Astrocyte of the spinal cord (primary cell): ENCODE data around the gene MADCAM1.

Experiments
- DNase-seq: peaks from one replicate; pipeline ENCODE4 v3.0.0; 2011; ENCODE audit warnings: low read depth, low spot score
- H3K4me3 ChIP-seq: 2 replicates; pipeline ENCODE4 v1.5.1; 2011; ENCODE audit warnings: low read depth, mild to moderate bottlenecking, low read length, moderate library complexity
- in situ Hi-C: cut with HindIII; loops from 2 replicates; pipeline ENCODE4 v1.10.0; 2017; ENCODE audit warnings: low sequenced_read_pairs
- TF ChIP-seq, protein P1 (sequence below): IDR thresholded peaks from 2 replicates; pipeline ENCODE4 v1.5.1; 2012; ENCODE audit warnings: low read depth, mild to moderate bottlenecking, low read length, inconsistent platforms

The MADCAM1 gene

DNA sequence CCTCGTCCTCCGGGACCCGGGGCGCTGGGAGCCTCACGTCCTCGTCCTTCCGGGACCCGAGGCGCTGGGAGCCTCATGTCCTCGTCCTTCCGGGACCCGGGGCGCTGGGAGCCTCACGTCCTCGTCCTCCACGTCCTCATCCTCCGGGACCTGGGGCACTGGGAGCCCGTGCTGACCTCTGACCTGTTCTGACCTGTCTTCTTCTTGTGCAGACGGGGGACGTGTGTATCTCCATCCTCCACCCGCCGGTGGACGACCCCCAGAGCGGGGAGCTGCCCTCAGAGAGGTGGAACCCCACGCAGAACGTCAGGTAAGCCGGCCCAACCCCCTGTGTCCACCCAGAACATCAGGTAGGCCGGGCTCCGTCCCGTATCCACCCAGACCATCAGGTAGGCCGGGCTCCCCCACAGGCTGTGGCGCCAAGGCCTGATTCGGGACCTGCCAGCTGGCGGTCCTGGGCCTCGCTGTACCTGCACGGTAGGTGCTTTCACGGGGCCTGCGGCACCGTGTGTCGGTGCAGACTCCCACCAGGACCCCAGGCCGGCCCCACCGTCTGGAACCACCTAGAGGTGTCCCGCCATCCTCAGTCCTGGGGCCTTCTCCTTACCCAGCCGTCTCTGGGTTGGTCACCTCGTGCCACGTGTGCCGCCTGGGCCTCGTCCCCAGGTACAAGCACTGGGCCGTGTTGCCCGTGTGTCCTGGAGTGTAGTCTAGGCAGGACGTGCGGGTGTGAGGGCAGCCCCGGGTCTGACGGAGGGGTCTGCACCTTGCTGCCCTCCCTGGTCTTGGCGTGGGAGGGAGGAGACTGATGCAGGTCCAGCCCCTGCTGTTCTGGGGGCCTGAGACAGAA is 40.0 kb downstream of the MADCAM1 start:
- TF ChIP-seq, protein P1, sequence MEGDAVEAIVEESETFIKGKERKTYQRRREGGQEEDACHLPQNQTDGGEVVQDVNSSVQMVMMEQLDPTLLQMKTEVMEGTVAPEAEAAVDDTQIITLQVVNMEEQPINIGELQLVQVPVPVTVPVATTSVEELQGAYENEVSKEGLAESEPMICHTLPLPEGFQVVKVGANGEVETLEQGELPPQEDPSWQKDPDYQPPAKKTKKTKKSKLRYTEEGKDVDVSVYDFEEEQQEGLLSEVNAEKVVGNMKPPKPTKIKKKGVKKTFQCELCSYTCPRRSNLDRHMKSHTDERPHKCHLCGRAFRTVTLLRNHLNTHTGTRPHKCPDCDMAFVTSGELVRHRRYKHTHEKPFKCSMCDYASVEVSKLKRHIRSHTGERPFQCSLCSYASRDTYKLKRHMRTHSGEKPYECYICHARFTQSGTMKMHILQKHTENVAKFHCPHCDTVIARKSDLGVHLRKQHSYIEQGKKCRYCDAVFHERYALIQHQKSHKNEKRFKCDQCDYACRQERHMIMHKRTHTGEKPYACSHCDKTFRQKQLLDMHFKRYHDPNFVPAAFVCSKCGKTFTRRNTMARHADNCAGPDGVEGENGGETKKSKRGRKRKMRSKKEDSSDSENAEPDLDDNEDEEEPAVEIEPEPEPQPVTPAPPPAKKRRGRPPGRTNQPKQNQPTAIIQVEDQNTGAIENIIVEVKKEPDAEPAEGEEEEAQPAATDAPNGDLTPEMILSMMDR: no peak
- H3K4me3 ChIP-seq: no peak overlapping the region
- in situ Hi-C loops: no loop called here
- no peak for DNase-seq

DNA sequence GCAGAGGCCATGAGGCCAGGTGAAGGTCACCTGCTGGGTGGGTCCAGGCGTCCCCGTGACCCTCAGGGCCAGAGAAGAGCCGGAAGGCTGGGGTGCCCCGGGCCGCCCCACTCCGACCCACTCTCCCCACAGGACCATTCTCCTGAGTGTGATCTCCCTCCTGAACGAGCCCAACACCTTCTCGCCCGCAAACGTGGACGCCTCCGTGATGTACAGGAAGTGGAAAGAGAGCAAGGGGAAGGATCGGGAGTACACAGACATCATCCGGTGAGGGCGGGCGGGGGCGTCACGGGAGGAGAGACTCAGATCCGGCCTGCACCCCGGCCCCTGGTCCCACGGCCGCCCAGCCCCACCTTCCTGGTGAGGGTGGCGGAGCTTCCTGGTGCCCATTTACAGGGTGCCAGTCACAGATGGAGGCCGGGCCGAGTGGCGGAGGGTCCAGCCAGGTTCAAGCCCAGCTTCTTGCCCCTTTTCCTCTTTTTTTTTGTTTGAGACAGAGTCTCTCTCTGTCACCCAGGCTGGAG is 40.7 kb downstream of the MADCAM1 start:
- in situ Hi-C loops: no loop called here
- DNase-seq: no peak
- no peak overlapping the region for H3K4me3 ChIP-seq
- TF ChIP-seq, protein P1: no peak

DNA sequence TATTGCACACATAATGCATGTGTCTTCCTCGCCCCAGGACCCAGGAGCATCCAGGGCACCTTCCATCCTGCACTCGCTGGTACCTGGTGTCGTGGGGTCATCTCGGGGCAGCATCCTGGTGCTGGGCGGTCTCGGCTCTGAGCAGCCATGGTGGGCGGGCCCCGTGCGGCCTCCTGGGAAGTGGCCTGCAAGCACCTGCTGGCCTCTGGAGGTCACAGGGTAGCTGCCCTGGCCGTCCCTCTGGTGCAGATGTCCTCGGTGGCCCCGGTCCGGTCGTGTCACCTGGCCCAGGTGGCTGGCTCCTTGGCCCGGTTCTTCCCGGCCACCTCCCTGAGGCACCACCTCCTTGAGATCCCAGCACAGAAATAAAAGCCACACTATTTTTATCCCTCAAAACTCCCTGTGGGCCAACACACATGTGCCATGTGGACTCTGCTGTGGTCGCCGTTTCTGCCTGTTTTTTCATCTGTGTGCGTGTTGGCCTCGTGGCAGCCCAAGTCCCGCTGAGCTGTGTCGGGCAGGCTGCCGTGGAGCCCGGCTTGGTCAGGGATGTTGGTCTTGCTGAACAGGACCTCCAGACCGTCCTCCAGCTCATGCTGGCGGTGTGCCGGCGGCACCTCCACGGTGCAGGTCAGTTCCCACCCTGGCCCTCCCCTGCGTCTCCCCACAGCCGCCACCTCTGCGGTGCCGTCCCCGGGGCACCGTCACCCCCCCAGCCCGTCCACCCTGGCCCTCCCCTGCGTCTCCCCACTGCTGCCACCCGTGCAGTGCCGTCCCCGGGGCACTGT is 42.5 kb downstream of the MADCAM1 start:
- no peak for DNase-seq
- in situ Hi-C loops: no loop called here
- H3K4me3 ChIP-seq: no peak overlapping the region
- TF ChIP-seq, protein P1: no peak

DNA sequence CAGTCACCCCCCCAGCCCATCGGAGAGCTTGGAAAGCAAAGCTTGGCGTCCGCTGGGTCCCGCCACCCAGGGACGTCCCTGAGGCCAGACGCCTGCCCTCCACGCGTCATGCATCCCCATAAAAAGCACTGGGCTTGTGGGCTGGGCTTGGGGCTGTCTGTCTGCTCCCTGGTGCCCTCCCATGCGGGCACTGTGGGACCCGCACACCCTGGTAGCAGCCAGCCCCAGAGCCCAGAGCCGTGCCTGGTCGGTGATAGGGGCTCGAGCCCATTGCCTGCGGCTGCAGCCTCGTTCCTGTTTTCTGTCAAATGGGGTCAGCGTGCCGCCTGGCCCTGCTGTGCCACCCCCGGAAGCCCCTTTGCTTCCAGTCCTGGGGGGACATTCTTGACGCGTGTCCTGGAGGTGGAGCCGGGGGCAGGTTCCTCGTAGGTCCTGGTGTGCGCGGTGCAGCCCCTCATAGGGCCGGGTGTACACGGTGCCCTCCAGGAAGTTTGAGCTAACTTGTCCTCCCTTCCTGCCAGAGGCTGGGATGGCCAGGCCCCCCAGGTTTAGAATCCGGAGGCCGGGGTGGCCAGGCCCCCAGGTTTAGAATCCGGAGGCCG is 43.2 kb downstream of the MADCAM1 start:
- in situ Hi-C loops: no loop called here
- H3K4me3 ChIP-seq: no peak overlapping the region
- TF ChIP-seq, protein P1: no peak
- DNase-seq: no peak

DNA sequence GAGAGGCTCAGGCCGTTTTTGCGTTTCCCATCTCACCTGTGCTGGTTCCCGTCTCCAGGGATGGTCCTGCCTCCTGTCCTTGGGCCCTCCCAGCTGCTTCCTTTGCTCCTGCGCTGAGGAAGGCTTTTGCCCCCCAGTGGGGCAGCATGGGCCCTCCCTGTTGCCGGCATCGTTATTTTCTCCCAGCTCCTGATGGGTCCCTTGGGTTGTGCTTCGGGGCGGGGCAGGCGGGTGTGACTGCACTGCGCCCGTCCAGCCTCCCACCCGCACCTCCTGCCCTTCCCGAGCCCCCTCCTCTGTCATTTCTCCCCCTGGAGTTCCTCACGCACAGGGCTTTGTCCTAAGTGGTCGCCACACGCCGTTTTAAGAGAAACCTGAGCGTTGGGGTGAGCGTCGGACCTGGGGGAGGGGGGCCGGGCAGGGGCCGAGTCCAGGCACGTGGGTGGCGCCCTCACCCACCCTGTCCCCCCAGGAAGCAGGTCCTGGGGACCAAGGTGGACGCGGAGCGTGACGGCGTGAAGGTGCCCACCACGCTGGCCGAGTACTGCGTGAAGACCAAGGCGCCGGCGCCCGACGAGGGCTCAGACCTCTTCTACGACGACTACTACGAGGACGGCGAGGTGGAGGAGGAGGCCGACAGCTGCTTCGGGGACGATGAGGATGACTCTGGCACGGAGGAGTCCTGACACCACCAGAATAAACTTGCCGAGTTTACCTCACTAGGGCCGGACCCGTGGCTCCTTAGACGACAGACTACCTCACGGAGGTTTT is 44.8 kb downstream of the MADCAM1 start:
- no peak for DNase-seq
- TF ChIP-seq, protein P1: no peak
- in situ Hi-C loops: no loop called here
- H3K4me3 ChIP-seq: no peak overlapping the region

DNA sequence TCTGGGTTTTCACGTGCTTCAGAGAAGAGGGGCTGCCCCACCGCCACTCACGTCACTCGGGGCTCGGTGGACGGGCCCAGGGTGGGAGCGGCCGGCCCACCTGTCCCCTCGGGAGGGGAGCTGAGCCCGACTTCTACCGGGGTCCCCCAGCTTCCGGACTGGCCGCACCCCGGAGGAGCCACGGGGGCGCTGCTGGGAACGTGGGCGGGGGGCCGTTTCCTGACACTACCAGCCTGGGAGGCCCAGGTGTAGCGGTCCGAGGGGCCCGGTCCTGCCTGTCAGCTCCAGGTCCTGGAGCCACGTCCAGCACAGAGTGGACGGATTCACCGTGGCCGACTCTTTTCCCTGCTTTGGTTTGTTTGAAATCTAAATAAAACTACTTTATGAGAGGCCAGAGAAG is 45.4 kb downstream of the MADCAM1 start:
- in situ Hi-C loops: no loop called here
- no peak overlapping the region for H3K4me3 ChIP-seq
- TF ChIP-seq, protein P1: no peak
- no peak for DNase-seq
